BLaER1 treated with 17β-estradiol and CSF1 and Interleukin-3, amounts not matched to agents 10 nM and 100 nM (cell line): ENCODE data around the gene FXYD6.
A peak's percentile ranks its signal among the peaks of the same experiment; 100 is the strongest.
"Not testable (repeated sequence)": the region's sequence is repeated elsewhere in the genome, so short reads cannot be mapped to it uniquely, and the experiment has no call there.

ENCODE experiments used
- H3K27ac ChIP-seq, 11 experiments: shearing (Covaris generic); formaldehyde crosslinking; 2 replicates each; pipeline ENCODE4 v1.8.1; 2022
- H3K27me3 ChIP-seq, 11 experiments: shearing (Covaris generic); formaldehyde crosslinking; 2 replicates each; pipeline ENCODE4 v1.8.1; 2022
- H3K36me3 ChIP-seq, 11 experiments: shearing (Covaris generic); formaldehyde crosslinking; 2 replicates each; pipeline ENCODE4 v1.8.1; 2022
- H3K4me1 ChIP-seq, 10 experiments: shearing (Covaris generic); formaldehyde crosslinking; 2 replicates each; pipeline ENCODE4 v1.8.1; 2022
- H3K4me2 ChIP-seq, 11 experiments: shearing (Covaris generic); formaldehyde crosslinking; 2 replicates each; pipeline ENCODE4 v1.8.1; 2022
- H3K4me3 ChIP-seq, 10 experiments: shearing (Covaris generic); formaldehyde crosslinking; 2 replicates each; pipeline ENCODE4 v1.8.1; 2022
- H3K9ac ChIP-seq, 11 experiments: shearing (Covaris generic); formaldehyde crosslinking; 2 replicates each; pipeline ENCODE4 v1.8.1; 2022
- H3K9me3 ChIP-seq, 11 experiments: shearing (Covaris generic); formaldehyde crosslinking; replicated peaks in 1 of 11; 2 replicates each; pipeline ENCODE4 v1.8.1; 2022
- H4K20me1 ChIP-seq, 11 experiments: shearing (Covaris generic); formaldehyde crosslinking; 2 replicates each; pipeline ENCODE4 v1.8.1; 2022
- Cebpa-rat ChIP-seq, 11 experiments: shearing (Covaris generic); IDR thresholded peaks; 2 replicates each; pipeline ENCODE4 v1.8.1; 2022

The FXYD6 gene

DNA sequence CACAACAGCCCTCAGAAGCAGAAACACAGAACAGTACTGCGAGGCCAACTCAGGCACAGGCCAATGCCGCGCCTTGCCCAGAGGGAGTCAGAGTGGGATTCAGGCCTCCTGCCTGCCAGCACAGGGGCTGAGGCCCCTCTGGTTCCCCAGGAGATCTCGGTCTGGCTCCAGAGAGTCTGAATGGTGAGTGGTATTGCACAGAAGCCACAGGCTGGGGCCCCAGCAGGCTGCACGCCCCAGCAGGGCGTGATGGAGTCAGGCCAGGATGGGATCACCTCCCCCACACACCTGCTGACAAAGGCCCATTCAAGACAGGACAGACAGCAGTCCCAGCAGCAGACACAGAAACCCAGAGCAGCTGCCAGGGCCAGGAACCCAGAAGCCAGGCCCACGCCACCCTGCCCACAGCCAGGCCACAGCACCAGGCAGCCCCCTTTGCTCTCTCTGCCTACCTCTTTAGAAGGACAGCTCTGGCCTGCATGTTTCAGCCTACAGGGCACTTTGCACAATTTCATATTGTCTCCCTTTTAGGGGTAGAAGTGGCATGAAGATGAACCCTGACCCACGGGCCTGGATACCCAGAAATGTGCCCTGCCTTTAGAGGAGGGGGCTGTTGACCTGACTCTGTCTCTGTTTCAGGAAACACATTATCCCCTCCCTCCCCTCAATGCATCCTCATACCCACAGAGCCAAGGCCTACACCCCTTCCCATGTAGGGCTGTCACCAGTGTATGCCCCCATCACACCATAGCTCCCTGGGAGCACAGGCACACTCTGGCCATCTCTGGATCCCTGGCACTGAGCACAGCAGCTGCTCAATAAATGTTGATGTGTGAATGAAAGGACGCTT lies 6.1 kb downstream of the FXYD6 start:
- H3K4me2 ChIP-seq = peak overlapping the region in 4 of 11 experiments; percentile 9 to 29 (median 19); a peak in 5 of 22 replicates
- TF ChIP-seq Cebpa-rat (IDR thresholded peaks at IDR 0.05) = no peak
- peaks cover 20 to 35% (median 28%) of the 10 kb centered on the region in 11 experiments for H3K27me3 ChIP-seq
- 0 out of 22 replicates have a peak, but pooled peaks cover 0 to 3% (median 0%) of the 10 kb centered on the region in 11 experiments for H3K9me3 ChIP-seq
- H4K20me1 ChIP-seq = peaks cover 0 to 26% (median 0%) of the 10 kb centered on the region in 11 experiments; a peak in 3 of 22 replicates
- H3K4me1 ChIP-seq = peaks cover 26 to 43% (median 31%) of the 10 kb centered on the region in 10 experiments; a peak in 19 of 20 replicates
- H3K9ac ChIP-seq = 0 out of 22 replicates have a peak overlapping the region, but pooled peaks of 1 of the 11 experiments have one; percentile 33
- H3K27ac ChIP-seq = no peak overlapping the region
- H3K36me3 ChIP-seq = no peaks in the 10 kb centered on the region
- H3K4me3 ChIP-seq = no peak overlapping the region

DNA sequence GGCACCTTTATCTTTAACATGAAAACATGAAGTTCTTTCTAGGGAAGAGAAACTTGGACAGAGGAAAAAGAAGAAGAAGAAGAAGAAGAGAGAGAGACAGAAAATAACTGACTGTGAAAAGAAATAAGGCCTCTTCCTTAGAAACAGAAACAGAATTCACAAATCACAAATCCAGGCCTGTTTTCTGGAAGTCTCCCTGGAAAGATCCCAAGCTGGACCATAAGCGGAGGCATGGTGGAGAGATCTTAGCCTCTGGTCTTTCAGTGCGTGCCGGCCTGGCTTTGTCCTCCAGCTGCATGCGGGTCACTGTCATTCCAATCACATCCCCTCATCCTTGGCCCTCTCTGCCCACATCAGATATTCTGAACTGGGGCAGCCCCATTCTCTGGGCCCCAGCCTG lies 6.9 kb downstream of the FXYD6 start:
- Histone ChIP-seq H3K27me3 (peaks cover 13 to 28% (median 20%) of the 10 kb centered on the region in 11 experiments), H3K9ac (no peak overlapping the region), H4K20me1 (peaks cover 0 to 18% (median 0%) of the 10 kb centered on the region in 11 experiments; a peak in 1 of 22 replicates), H3K4me2 (peak overlapping the region in 4 of 11 experiments; percentile 9 to 29 (median 19); a peak in 5 of 22 replicates), H3K4me3 (no peak overlapping the region), H3K9me3 (0 out of 22 replicates have a peak, but pooled peaks cover 0 to 4% (median 0%) of the 10 kb centered on the region in 11 experiments), H3K36me3 (no peaks in the 10 kb centered on the region), H3K27ac (no peak overlapping the region), H3K4me1 (peaks cover 21 to 36% (median 25%) of the 10 kb centered on the region in 10 experiments; a peak in 19 of 20 replicates)
- TF ChIP-seq Cebpa-rat (IDR thresholded peaks at IDR 0.05) = no peak

DNA sequence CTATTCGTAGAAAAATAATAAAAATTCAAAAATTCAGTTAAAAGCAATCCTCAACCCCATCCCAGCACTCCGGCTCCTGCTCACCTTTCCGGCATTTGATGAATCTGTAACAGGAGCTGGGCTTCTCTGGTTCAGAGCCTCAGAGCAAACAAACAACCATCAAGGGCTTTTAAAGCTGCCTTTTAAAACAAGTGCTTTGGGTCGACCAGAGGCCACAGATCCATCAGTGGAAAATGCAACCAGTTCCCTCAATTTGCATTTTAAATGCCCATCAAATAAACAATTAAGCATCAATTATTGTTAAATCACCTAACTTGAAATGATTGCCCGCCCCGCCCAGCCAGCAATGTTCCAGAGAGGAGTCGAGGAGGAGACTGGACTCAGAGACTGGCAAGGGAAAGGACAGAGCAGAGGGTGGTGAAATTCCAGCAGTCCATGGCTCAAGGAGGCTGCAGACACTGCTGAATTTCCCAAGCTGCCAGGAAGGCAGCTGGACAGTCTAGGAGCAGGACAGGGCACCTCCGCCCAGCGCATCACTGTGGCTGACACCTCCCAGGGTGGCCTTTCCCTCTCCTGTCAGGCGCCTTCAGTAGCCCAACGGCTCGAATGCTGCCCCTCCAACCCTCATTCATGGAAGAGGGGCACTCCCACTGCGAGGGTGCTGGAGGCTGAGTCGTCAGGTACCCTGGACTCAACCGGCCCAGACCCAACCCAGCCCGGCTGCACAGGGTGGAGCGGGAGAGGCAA lies 7.5 kb downstream of the FXYD6 start:
- 0 out of 22 replicates have a peak, but pooled peaks cover 0 to 4% (median 0%) of the 10 kb centered on the region in 11 experiments for H3K9me3 ChIP-seq
- peaks cover 7 to 22% (median 14%) of the 10 kb centered on the region in 11 experiments for H3K27me3 ChIP-seq
- 0 out of 22 replicates have a peak, but pooled peaks cover 0 to 13% (median 0%) of the 10 kb centered on the region in 11 experiments for H4K20me1 ChIP-seq
- H3K36me3 ChIP-seq = no peaks in the 10 kb centered on the region
- peaks cover 16 to 29% (median 19%) of the 10 kb centered on the region in 10 experiments for H3K4me1 ChIP-seq
- no peak overlapping the region for H3K4me3 ChIP-seq
- peak overlapping the region in 1 of 11 experiments; percentile 22; a peak in 1 of 22 replicates for H3K4me2 ChIP-seq
- H3K27ac ChIP-seq = no peak overlapping the region
- no peak for TF ChIP-seq Cebpa-rat (IDR thresholded peaks at IDR 0.05)
- no peak overlapping the region for H3K9ac ChIP-seq

DNA sequence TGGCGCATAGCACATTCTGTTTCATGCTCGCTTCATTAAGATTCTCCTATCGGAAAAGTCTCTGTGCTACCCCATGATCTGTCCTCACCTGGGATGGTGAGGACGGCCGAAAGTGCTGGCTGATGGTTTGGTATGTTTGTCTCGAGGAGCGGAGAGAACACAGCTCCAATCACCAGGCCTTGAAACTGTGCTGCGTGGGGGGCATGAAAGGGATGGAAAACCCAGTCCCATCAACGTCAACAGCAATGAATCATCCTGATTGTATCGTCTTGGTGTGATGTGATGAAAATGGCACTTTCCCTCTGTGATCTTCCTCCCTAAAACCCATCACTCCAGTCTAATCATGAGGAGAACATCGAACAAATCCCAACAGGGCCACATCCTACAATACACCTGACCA lies 8.4 kb downstream of the FXYD6 start:
- 0 out of 22 replicates have a peak, but pooled peaks cover 0 to 4% (median 0%) of the 10 kb centered on the region in 11 experiments for H3K9me3 ChIP-seq
- peaks cover 13 to 20% (median 16%) of the 10 kb centered on the region in 10 experiments; a peak in 19 of 20 replicates for H3K4me1 ChIP-seq
- H3K4me3 ChIP-seq = no peak overlapping the region
- H3K36me3 ChIP-seq = no peaks in the 10 kb centered on the region
- no peak overlapping the region for H3K4me2 ChIP-seq
- H4K20me1 ChIP-seq = 0 out of 22 replicates have a peak, but pooled peaks cover 0 to 7% (median 0%) of the 10 kb centered on the region in 11 experiments
- H3K27me3 ChIP-seq = peaks cover 0 to 13% (median 6%) of the 10 kb centered on the region in 11 experiments; a peak in 11 of 22 replicates
- TF ChIP-seq Cebpa-rat (IDR thresholded peaks at IDR 0.05) = no peak
- H3K27ac ChIP-seq = no peak overlapping the region
- no peak overlapping the region for H3K9ac ChIP-seq

DNA sequence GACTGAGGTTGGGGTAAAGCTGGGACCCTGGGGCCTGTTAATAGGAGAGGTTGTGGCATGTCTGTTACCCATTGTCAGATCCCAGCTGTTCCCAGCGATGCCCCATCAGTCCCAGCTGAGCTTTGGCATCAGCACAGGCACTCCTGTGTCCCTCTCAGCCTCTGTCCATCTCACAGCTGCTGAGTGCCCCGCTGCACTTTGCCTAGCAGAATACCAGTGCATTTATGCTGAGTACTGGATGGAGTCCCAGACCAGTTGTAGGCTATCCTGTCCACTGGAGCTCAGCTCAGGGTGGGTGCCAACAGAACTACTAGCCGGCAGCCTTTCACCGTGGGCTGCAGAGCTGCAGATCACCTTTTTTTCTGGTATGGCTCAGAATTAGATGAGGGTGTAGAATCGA lies 9.9 kb downstream of the FXYD6 start:
- no peaks in the 10 kb centered on the region for H3K36me3 ChIP-seq
- H3K27ac ChIP-seq = no peak overlapping the region
- H3K27me3 ChIP-seq = no peaks in the 10 kb centered on the region; a peak in 1 of 22 replicates
- H3K4me2 ChIP-seq = no peak overlapping the region
- H3K4me3 ChIP-seq = no peak overlapping the region
- no peaks in the 10 kb centered on the region for H4K20me1 ChIP-seq
- peaks cover 19 to 27% (median 22%) of the 10 kb centered on the region in 10 experiments; a peak in 19 of 20 replicates for H3K4me1 ChIP-seq
- H3K9ac ChIP-seq = no peak overlapping the region
- H3K9me3 ChIP-seq = 0 out of 22 replicates have a peak, but pooled peaks cover 0 to 4% (median 0%) of the 10 kb centered on the region in 11 experiments
- no peak for TF ChIP-seq Cebpa-rat (IDR thresholded peaks at IDR 0.05)

- not testable (repeated sequence) for H3K36me3 ChIP-seq, H3K9ac ChIP-seq, H4K20me1 ChIP-seq, H3K4me3 ChIP-seq, H3K4me2 ChIP-seq, H3K9me3 ChIP-seq, H3K27ac ChIP-seq, H3K27me3 ChIP-seq
- peaks cover 24 to 33% (median 27%) of the 10 kb centered on the region in 10 experiments; a peak in 19 of 20 replicates for H3K4me1 ChIP-seq
These were observed 10.9 kb downstream of the FXYD6 start for GRCh38 chr11:117865546-117865945.

- no peaks in the 10 kb centered on the region for H4K20me1 ChIP-seq
- no peak for TF ChIP-seq Cebpa-rat (IDR thresholded peaks at IDR 0.05)
- 0 out of 22 replicates have a peak, but pooled peaks cover 0 to 4% (median 0%) of the 10 kb centered on the region in 11 experiments for H3K9me3 ChIP-seq
- no peak overlapping the region for H3K27ac ChIP-seq
- H3K4me3 ChIP-seq = no peak overlapping the region
- H3K4me1 ChIP-seq = peaks cover 12 to 31% (median 25%) of the 10 kb centered on the region in 10 experiments; a peak in 19 of 20 replicates
- H3K27me3 ChIP-seq = no peaks in the 10 kb centered on the region; a peak in 1 of 22 replicates
- H3K9ac ChIP-seq = no peak overlapping the region
- peak overlapping the region in 8 of 11 experiments; percentile 52 to 82 (median 62); a peak in 15 of 22 replicates for H3K4me2 ChIP-seq
- H3K36me3 ChIP-seq = no peaks in the 10 kb centered on the region
These were observed 13.1 kb downstream of the FXYD6 start for GRCh38 chr11:117863383-117863782.

GRCh38 chr11:117862753-117863152 lies 13.7 kb downstream of the FXYD6 start:
- H3K4me1 ChIP-seq = peaks cover 12 to 31% (median 25%) of the 10 kb centered on the region in 10 experiments; a peak in 19 of 20 replicates
- no peak overlapping the region for H3K4me3 ChIP-seq
- H3K9me3 ChIP-seq = 0 out of 22 replicates have a peak, but pooled peaks cover 0 to 4% (median 0%) of the 10 kb centered on the region in 11 experiments
- no peak overlapping the region for H3K9ac ChIP-seq
- H3K4me2 ChIP-seq = peak overlapping the region in 10 of 11 experiments; percentile 11 to 82 (median 58); a peak in 17 of 22 replicates
- no peak overlapping the region for H3K27ac ChIP-seq
- no peaks in the 10 kb centered on the region for H4K20me1 ChIP-seq
- TF ChIP-seq Cebpa-rat (IDR thresholded peaks at IDR 0.05) = no peak
- H3K27me3 ChIP-seq = no peaks in the 10 kb centered on the region; a peak in 1 of 22 replicates
- H3K36me3 ChIP-seq = no peaks in the 10 kb centered on the region
